Gastrocnemius medialis (tissue), 4 donors: ENCODE data around the gene KLKB1. TPM values are rescaled to one million over a fixed set of nuclear protein-coding genes. Genes with fewer than 3 reads are reported as not detected.
A peak's percentile ranks its signal among the peaks of the same experiment; 100 is the strongest.

Source experiments
- ATAC-seq, 2 donors: fragments of 150-250 bp; one replicate each; pipeline ENCODE4 v1.9.1; 2016
- DNase-seq, 2 donors: peaks; one replicate each; pipeline ENCODE4 v3.0.0-alpha.2; 2019
- H3K27ac ChIP-seq, 4 donors: fragments of 200-600 bp; sonication (generic); 1 replicate in 1 of 4; 2 replicates in 3 of 4; pipeline ENCODE4 v1.5.1; 2016 to 2018; ENCODE audit warnings: mild to moderate bottlenecking in 2 of 4, moderate library complexity in 1 of 4
- H3K27me3 ChIP-seq, 3 donors: fragments of 200-600 bp; sonication (generic) in 2 of 3; 1 replicate in 1 of 3; 2 replicates in 2 of 3; pipeline versions ENCODE4 v1.5.1 to v1.6.0; 2016 to 2019; ENCODE audit warnings: mild to moderate bottlenecking in 1 of 3, moderate library complexity in 1 of 3
- H3K36me3 ChIP-seq, 2 donors: fragments of 200-600 bp; sonication (generic) in 1 of 2; one replicate each; pipeline ENCODE4 v1.5.1; 2017 to 2018
- H3K4me1 ChIP-seq, 2 donors: fragments of 200-600 bp; sonication (generic) in 1 of 2; one replicate each; pipeline ENCODE4 v1.5.1; 2016 to 2017; ENCODE audit warnings: mild to moderate bottlenecking in 2 of 2
- H3K4me3 ChIP-seq, 4 donors: fragments of 200-600 bp; sonication (generic) in 3 of 4; 1 replicate in 1 of 4; 2 replicates in 3 of 4; pipeline ENCODE4 v1.5.1; 2016 to 2019; ENCODE audit warnings: mild to moderate bottlenecking in 2 of 4
- H3K9me3 ChIP-seq, 3 donors: fragments of 200-600 bp; sonication (generic) in 2 of 3; 1 replicate in 1 of 3; 2 replicates in 2 of 3; pipeline ENCODE4 v1.5.1; 2016 to 2019
- POLR2A ChIP-seq, 2 donors: fragments of 450-650 bp; IDR thresholded peaks; one replicate each; pipeline ENCODE4 v1.6.1; 2017; ENCODE audit warnings: antibody characterized with exemption in 2 of 2, mild to moderate bottlenecking in 2 of 2, moderate library complexity in 2 of 2
- in situ Hi-C, 4 donors: fragments of 200-750 bp; cut with MboI; loops; one replicate each; pipeline versions ENCODE4 v1.15.0 to v1.8.0; 2017; ENCODE audit warnings: low sequenced_read_pairs in 4 of 4
- intact Hi-C: fragments of 100-400 bp; cut with DNase I; formaldehyde crosslinking; loops from one replicate; pipeline ENCODE4 v1.15.1; 2023; ENCODE audit warnings: low total_unique reads
- total RNA-seq, 4 donors: library from RNA; depleted of rRNA; stranded (reverse); fragments of >200 nt; gene quantifications; one replicate each; pipeline versions ENCODE4 v1.1.0 to v1.2.3, GENCODE V29; 2016
- TF ChIP-seq, protein P1 (sequence below), 5 experiments: fragments of 450-650 bp in 3 of 5; fragments of 200-600 bp in 2 of 5; sonication (generic) in 2 of 5; IDR thresholded peaks in 4 of 5; conservative IDR thresholded peaks in 1 of 5; 1 replicate in 4 of 5; 2 replicates in 1 of 5; pipeline ENCODE4 v1.5.1; 2016 to 2019; ENCODE audit warnings: antibody characterized with exemption in 5 of 5, mild to moderate bottlenecking in 3 of 5, moderate library complexity in 3 of 5

Gene KLKB1
- total RNA-seq, 4 donors from 2014 or later, result 0.20 to 0.40 TPM; not detected in 2

GRCh38 chr4:186203406-186203805 is 23.9 kb upstream of the KLKB1 start:
- in situ Hi-C loops, result no loop called here
- TF ChIP-seq POLR2A (IDR thresholded peaks at IDR 0.05), result no peak
- TF ChIP-seq, protein P1, sequence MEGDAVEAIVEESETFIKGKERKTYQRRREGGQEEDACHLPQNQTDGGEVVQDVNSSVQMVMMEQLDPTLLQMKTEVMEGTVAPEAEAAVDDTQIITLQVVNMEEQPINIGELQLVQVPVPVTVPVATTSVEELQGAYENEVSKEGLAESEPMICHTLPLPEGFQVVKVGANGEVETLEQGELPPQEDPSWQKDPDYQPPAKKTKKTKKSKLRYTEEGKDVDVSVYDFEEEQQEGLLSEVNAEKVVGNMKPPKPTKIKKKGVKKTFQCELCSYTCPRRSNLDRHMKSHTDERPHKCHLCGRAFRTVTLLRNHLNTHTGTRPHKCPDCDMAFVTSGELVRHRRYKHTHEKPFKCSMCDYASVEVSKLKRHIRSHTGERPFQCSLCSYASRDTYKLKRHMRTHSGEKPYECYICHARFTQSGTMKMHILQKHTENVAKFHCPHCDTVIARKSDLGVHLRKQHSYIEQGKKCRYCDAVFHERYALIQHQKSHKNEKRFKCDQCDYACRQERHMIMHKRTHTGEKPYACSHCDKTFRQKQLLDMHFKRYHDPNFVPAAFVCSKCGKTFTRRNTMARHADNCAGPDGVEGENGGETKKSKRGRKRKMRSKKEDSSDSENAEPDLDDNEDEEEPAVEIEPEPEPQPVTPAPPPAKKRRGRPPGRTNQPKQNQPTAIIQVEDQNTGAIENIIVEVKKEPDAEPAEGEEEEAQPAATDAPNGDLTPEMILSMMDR (IDR thresholded peaks at IDR 0.05 in 4 of 5, conservative IDR thresholded peaks at IDR 0.05 in 1 of 5), result no peak
- Histone ChIP-seq H3K27me3 (no peaks in the 10 kb centered on the region), H3K4me3 (no peak overlapping the region), H3K27ac (peak overlapping the region in 2 of 4 donors; percentile 53 to 54), H3K36me3 (no peaks in the 10 kb centered on the region), H3K9me3 (no peaks in the 10 kb centered on the region), H3K4me1 (no peaks in the 10 kb centered on the region)
- no peak for DNase-seq
- intact Hi-C loops, result no loop called here
- no peak for ATAC-seq

DNA sequence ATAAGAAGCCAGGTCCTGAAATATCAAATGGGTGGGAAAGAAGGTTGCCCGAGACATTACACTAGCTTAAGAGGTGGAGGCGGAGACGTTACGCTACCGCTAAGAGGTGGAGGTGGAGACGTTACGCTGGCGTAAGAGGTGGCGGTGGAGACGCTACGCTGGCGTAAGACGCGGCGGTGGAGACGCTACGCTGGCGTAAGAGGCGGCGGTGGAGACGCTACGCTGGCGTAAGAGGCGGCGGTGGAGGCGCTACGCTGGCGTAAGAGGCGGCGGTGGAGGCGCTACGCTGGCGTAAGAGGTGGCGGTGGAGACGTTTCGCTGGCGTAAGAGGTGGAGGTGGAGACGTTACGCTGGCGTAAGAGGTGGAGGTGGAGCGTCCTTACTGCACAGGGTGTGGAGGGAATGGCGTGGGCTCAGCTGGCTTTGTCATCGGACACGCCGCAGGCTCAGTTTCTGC is 23.2 kb upstream of the KLKB1 start:
- Histone ChIP-seq H3K27ac (peak overlapping the region in 2 of 4 donors; percentile 53 to 54), H3K36me3 (peaks cover 0 to 6% of the 10 kb centered on the region in 2 donors), H3K4me1 (no peaks in the 10 kb centered on the region), H3K9me3 (no peaks in the 10 kb centered on the region), H3K27me3 (no peaks in the 10 kb centered on the region), H3K4me3 (peak overlapping the region in 2 of 4 donors; percentile 29 to 39)
- no peak for DNase-seq
- TF ChIP-seq, protein P1 (IDR thresholded peaks at IDR 0.05 in 4 of 5, conservative IDR thresholded peaks at IDR 0.05 in 1 of 5), result no peak
- in situ Hi-C loops, result no loop called here
- ATAC-seq, result no peak
- intact Hi-C loops, result no loop called here

GRCh38 chr4:186204686-186205085 is 22.6 kb upstream of the KLKB1 start:
- intact Hi-C loops, result no loop called here
- no peaks in the 10 kb centered on the region for H3K9me3 ChIP-seq
- peak overlapping the region in 2 of 4 donors; percentile 39 to 54 for H3K27ac ChIP-seq
- no peak for TF ChIP-seq POLR2A (IDR thresholded peaks at IDR 0.05)
- TF ChIP-seq, protein P1 (IDR thresholded peaks at IDR 0.05 in 4 of 5, conservative IDR thresholded peaks at IDR 0.05 in 1 of 5), result no peak
- no peaks in the 10 kb centered on the region for H3K27me3 ChIP-seq
- ATAC-seq, result no peak
- in situ Hi-C loops, result no loop called here
- H3K4me1 ChIP-seq, result no peaks in the 10 kb centered on the region
- peaks cover 0 to 10% of the 10 kb centered on the region in 2 donors for H3K36me3 ChIP-seq
- peak overlapping the region in 2 of 4 donors; percentile 29 to 39 for H3K4me3 ChIP-seq
- no peak for DNase-seq

DNA sequence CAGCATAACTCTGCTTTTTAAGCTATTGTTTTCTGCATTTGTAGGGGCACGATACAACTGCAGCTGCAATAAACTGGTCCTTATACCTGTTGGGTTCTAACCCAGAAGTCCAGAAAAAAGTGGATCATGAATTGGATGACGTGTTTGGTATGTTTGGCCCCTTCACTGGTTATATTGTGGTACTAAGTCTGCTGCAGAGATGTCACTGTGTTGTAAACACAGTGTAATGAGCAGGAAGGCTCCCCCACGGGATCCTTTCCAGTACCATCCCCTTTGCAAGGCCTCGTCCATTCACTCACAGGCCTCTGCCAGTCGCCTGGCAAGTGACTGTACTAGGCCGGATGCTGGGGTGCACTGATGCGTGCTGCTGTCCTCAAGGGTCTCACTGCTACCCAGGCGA is 22.2 kb upstream of the KLKB1 start:
- ATAC-seq, result no peak
- no peak overlapping the region for H3K4me3 ChIP-seq
- TF ChIP-seq, protein P1 (IDR thresholded peaks at IDR 0.05 in 4 of 5, conservative IDR thresholded peaks at IDR 0.05 in 1 of 5), result no peak
- TF ChIP-seq POLR2A (IDR thresholded peaks at IDR 0.05), result no peak
- DNase-seq, result no peak
- peaks cover 0 to 10% of the 10 kb centered on the region in 2 donors for H3K36me3 ChIP-seq
- H3K9me3 ChIP-seq, result no peaks in the 10 kb centered on the region
- intact Hi-C loops, result no loop called here
- H3K27me3 ChIP-seq, result no peaks in the 10 kb centered on the region
- in situ Hi-C loops, result no loop called here
- no peaks in the 10 kb centered on the region for H3K4me1 ChIP-seq
- no peak overlapping the region for H3K27ac ChIP-seq

GRCh38 chr4:186216465-186217024 is 10.8 kb upstream of the KLKB1 start:
- intact Hi-C loops, result no loop called here

More at GRCh38 chr4:186216465-186217024, 10.8 kb upstream of the KLKB1 start:
- in situ Hi-C loops, result no loop called here
- DNase-seq (no peak), ATAC-seq (no peak)
- no peaks in the 10 kb centered on the region for H3K27me3 ChIP-seq
- H3K36me3 ChIP-seq, result no peaks in the 10 kb centered on the region
- H3K4me1 ChIP-seq, result no peaks in the 10 kb centered on the region
- no peak overlapping the region for H3K27ac ChIP-seq
- H3K4me3 ChIP-seq, result no peak overlapping the region
- no peaks in the 10 kb centered on the region for H3K9me3 ChIP-seq
- TF ChIP-seq, protein P1 (IDR thresholded peaks at IDR 0.05 in 4 of 5, conservative IDR thresholded peaks at IDR 0.05 in 1 of 5), result no peak
- no peak for TF ChIP-seq POLR2A (IDR thresholded peaks at IDR 0.05)
